Left ventricle myocardium inferior (tissue), 1 donor: ENCODE measurements around the gene SLC39A7. TPM values are rescaled to one million over a fixed set of nuclear protein-coding genes. Genes with fewer than 3 reads are reported as not detected.

ENCODE experiments used
- DNase-seq: peaks from one replicate; pipeline ENCODE4 v3.0.0-alpha.2; 2020
- H3K27ac ChIP-seq: fragments of 200-600 bp; replicated peaks from 2 replicates; pipeline ENCODE4 v1.8.0; 2021
- H3K27me3 ChIP-seq: fragments of 200-600 bp; 2 replicates; pipeline ENCODE4 v1.8.0; 2021; ENCODE audit warnings: low read depth
- H3K36me3 ChIP-seq: fragments of 200-600 bp; 2 replicates; pipeline ENCODE4 v1.8.0; 2021
- H3K4me1 ChIP-seq: fragments of 200-600 bp; 2 replicates; pipeline ENCODE4 v1.8.0; 2021
- H3K4me3 ChIP-seq: fragments of 200-600 bp; 2 replicates; pipeline ENCODE4 v1.8.0; 2021; ENCODE audit warnings: mild to moderate bottlenecking, moderate library complexity
- H3K9me3 ChIP-seq: fragments of 200-600 bp; replicated peaks from 2 replicates; pipeline ENCODE4 v1.8.0; 2021
- intact Hi-C: fragments of 100-400 bp; cut with micrococcal nuclease; formaldehyde crosslinking; loops from one replicate; pipeline ENCODE4 v1.11.0; 2022
- microRNA-seq: library from miRNA; unstranded; fragments of <30 nt; microRNA quantifications from one replicate; pipeline ENCODE4 v1.2.0, GENCODE V29; 2020
- total RNA-seq: library from RNA; stranded (reverse); fragmentation: NEBNext Ultra II Directional; extraction: Animal tissue kit (Norgen Biotek cat#: 25700); gene quantifications from one replicate; pipeline ENCODE4 v1.2.1, GENCODE V29; 2021
- TF ChIP-seq, protein P1 (sequence below): fragments of 200-600 bp; IDR thresholded peaks from 2 replicates; pipeline ENCODE4 v1.8.0; 2021; ENCODE audit warnings: antibody characterized with exemption, mild to moderate bottlenecking, borderline replicate concordance
- donor health status: DM: no; HTN: yes; CAD: no; lungs with severe emphysema.

The SLC39A7 gene
- total RNA-seq, 1 donor from 2014 or later: 50.5 TPM

GRCh38 chr6:33249732-33250630 lies 49.3 kb downstream of the SLC39A7 start:
- Histone ChIP-seq H3K27me3 (peaks cover 6% of the 10 kb centered on the region), H3K27ac (peak overlapping the region; percentile 96), H3K36me3 (peaks cover 23% of the 10 kb centered on the region), H3K4me1 (peaks cover 30% of the 10 kb centered on the region), H3K4me3 (peak overlapping the region; percentile 72), H3K9me3 (no peaks in the 10 kb centered on the region)
- TF ChIP-seq, protein P1, sequence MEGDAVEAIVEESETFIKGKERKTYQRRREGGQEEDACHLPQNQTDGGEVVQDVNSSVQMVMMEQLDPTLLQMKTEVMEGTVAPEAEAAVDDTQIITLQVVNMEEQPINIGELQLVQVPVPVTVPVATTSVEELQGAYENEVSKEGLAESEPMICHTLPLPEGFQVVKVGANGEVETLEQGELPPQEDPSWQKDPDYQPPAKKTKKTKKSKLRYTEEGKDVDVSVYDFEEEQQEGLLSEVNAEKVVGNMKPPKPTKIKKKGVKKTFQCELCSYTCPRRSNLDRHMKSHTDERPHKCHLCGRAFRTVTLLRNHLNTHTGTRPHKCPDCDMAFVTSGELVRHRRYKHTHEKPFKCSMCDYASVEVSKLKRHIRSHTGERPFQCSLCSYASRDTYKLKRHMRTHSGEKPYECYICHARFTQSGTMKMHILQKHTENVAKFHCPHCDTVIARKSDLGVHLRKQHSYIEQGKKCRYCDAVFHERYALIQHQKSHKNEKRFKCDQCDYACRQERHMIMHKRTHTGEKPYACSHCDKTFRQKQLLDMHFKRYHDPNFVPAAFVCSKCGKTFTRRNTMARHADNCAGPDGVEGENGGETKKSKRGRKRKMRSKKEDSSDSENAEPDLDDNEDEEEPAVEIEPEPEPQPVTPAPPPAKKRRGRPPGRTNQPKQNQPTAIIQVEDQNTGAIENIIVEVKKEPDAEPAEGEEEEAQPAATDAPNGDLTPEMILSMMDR: no peak
- intact Hi-C loops: loop anchor here (5.0 kb wide), 2 partner anchors 88 to 128 kb away; no protein-coding TSS in a partner anchor
- no peak for DNase-seq

GRCh38 chr6:33250731-33251130 lies 50.1 kb downstream of the SLC39A7 start:
- TF ChIP-seq, protein P1: no peak
- H3K27me3 ChIP-seq: no peaks in the 10 kb centered on the region
- H3K36me3 ChIP-seq: peaks cover 23% of the 10 kb centered on the region
- peaks cover 30% of the 10 kb centered on the region for H3K4me1 ChIP-seq
- intact Hi-C loops: no loop called here
- no peak overlapping the region for H3K4me3 ChIP-seq
- no peak for DNase-seq
- peak overlapping the region; percentile 96 for H3K27ac ChIP-seq
- no peaks in the 10 kb centered on the region for H3K9me3 ChIP-seq

GRCh38 chr6:33251395-33252012 lies 50.8 kb downstream of the SLC39A7 start:
- peaks cover 25% of the 10 kb centered on the region for H3K36me3 ChIP-seq
- no peaks in the 10 kb centered on the region for H3K9me3 ChIP-seq
- no peaks in the 10 kb centered on the region for H3K27me3 ChIP-seq
- H3K27ac ChIP-seq: no peak overlapping the region
- peaks cover 30% of the 10 kb centered on the region for H3K4me1 ChIP-seq
- DNase-seq: no peak
- intact Hi-C loops: no loop called here
- H3K4me3 ChIP-seq: no peak overlapping the region
- TF ChIP-seq, protein P1: no peak

DNA sequence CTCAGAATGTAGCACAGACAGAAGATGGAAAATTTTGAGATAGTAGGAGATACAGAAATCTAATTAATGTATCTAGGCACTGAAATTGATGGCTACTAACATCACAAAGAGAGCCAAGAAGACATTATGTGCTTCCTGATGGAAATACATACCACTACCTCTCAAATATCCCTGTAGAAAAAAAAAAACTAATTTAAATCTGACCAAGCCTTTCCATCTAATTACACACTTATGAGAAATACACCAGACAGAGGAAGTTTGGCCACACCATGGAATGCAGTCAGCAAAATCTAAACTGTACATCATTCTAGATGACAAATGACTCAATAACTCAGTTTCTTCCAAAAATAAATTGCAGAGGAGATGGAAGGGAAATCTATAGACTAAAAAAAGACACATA lies 52.1 kb downstream of the SLC39A7 start:
- DNase-seq: no peak
- Histone ChIP-seq H3K9me3 (no peaks in the 10 kb centered on the region), H3K36me3 (peaks cover 38% of the 10 kb centered on the region), H3K27me3 (no peaks in the 10 kb centered on the region), H3K4me1 (peaks cover 28% of the 10 kb centered on the region), H3K27ac (no peak overlapping the region), H3K4me3 (no peak overlapping the region)
- intact Hi-C loops: no loop called here
- TF ChIP-seq, protein P1: no peak

Small RNA genes lying within 50 kb of the gene (microRNA-seq; reads per million reads assigned to microRNA genes)
- 1.9 reads per million for gene MIR219A1

Other genes starting within 250 kb of the SLC39A7 start
- 15.8 TPM for gene HLA-DMA, start 247.8 kb upstream of the SLC39A7 start, total RNA-seq
- gene BRD2, start 232.3 kb upstream of the SLC39A7 start, total RNA-seq: 63.4 TPM
- gene HLA-DOA, start 191.3 kb upstream of the SLC39A7 start, total RNA-seq: 1.8 TPM
- 28.8 TPM for gene HLA-DPA1, start 127.2 kb upstream of the SLC39A7 start, total RNA-seq
- gene HLA-DPB1, start 124.9 kb upstream of the SLC39A7 start, total RNA-seq: 34.1 TPM
- gene COL11A2, start 8.4 kb upstream of the SLC39A7 start, total RNA-seq: 1.3 TPM
- 40.3 TPM for gene RXRB, start 202 bp upstream of the SLC39A7 start, total RNA-seq
- gene HSD17B8, start 3.8 kb downstream of the SLC39A7 start, total RNA-seq: 18.2 TPM
- gene RING1, start 7.6 kb downstream of the SLC39A7 start, total RNA-seq: 28.4 TPM
- 35.1 TPM for gene VPS52, start 71.0 kb downstream of the SLC39A7 start, total RNA-seq
- 950 TPM for gene RPS18, start 71.2 kb downstream of the SLC39A7 start, total RNA-seq
- 7.5 TPM for gene B3GALT4, start 76.3 kb downstream of the SLC39A7 start, total RNA-seq
- gene WDR46, start 88.4 kb downstream of the SLC39A7 start, total RNA-seq: 13.3 TPM
- gene PFDN6, start 88.7 kb downstream of the SLC39A7 start, total RNA-seq: 47.8 TPM
- 59.4 TPM for gene RGL2, start 98.1 kb downstream of the SLC39A7 start, total RNA-seq
- gene TAPBP, start 113.2 kb downstream of the SLC39A7 start, total RNA-seq: 92.3 TPM
- 13.3 TPM for gene ZBTB22, start 116.9 kb downstream of the SLC39A7 start, total RNA-seq
- gene DAXX, start 122.1 kb downstream of the SLC39A7 start, total RNA-seq: 17.7 TPM
- 0.49 TPM for gene KIFC1, start 191.0 kb downstream of the SLC39A7 start, total RNA-seq
- 52.2 TPM for gene PHF1, start 210.1 kb downstream of the SLC39A7 start, total RNA-seq
- gene CUTA, start 217.2 kb downstream of the SLC39A7 start, total RNA-seq: 107 TPM
- 6.5 TPM for gene SYNGAP1, start 219.2 kb downstream of the SLC39A7 start, total RNA-seq